NCI-H446 (cell line): ENCODE data around the gene PRDM9.
"Not testable (repeated sequence)": the region's sequence is repeated elsewhere in the genome, so short reads cannot be mapped to it uniquely, and the experiment has no call there.

Source experiments
- DNase-seq, 2 experiments: peaks; one replicate each; lab custom pipeline; 2025; lab: John Stamatoyannopoulos, UW

The PRDM9 gene

GRCh38 chr5:23527216-23527920 lies 20.0 kb downstream of the PRDM9 start:
- DNase-seq = not testable (repeated sequence)

GRCh38 chr5:23528677-23529076 lies 21.3 kb downstream of the PRDM9 start:
- no peak for DNase-seq

DNA sequence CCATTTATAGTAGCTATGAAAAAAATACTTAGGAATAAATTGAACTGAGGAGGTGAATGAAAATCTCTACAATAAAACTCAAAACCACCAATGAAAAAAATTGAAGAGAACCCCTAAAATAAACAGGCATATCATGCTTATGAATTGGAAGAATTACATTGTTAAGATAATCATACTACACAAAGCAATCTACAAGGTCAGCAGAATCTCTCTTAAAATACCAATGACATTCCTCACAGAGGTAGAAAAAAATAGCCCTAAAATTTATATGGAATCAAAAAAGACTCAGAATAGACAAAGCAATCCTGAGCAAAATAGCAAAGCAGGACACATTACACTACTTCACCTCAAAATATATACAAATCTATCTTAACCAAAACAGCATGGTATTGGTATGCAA lies 23.2 kb downstream of the PRDM9 start:
- DNase-seq = no peak

DNA sequence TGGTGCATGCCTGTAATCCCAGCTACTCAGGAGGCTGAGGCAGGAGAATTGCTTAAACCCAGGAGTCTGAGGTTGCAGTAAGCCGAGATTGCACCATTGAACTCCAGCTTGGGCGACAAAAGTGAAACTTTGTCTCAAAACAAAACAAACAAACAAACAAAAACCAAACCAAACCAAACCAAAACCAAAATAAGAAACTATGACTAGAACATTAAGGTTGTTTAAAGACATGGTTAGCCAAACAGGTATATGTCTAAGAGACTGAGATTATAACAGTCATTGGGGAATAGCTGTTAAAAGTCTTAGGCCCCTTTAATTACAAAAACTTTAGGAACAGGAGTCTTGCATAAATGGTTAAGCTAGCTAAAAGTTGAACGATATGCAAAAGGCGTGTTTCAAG lies 63.6 kb downstream of the PRDM9 start:
- DNase-seq = no peak
